Lower leg skin (tissue), 4 donors: ENCODE data around the gene KNTC1. TPM values are rescaled to one million over a fixed set of nuclear protein-coding genes. Genes with fewer than 3 reads are reported as not detected.
"Not testable (repeated sequence)": the region's sequence is repeated elsewhere in the genome, so short reads cannot be mapped to it uniquely, and the experiment has no call there.

Source experiments
- DNase-seq, 2 donors: peaks; one replicate each; pipeline ENCODE4 v3.0.0-alpha.2; 2019; ENCODE audit warnings: low spot score in 2 of 2
- H3K4me3 ChIP-seq: fragments of 200-600 bp; sonication (generic); 2 replicates; pipeline ENCODE4 v1.5.1; 2017; ENCODE audit warnings: mild to moderate bottlenecking, low read depth; ENCODE audit not compliant: poor library complexity, severe bottlenecking
- CTCF ChIP-seq, 3 donors: fragments of 450-650 bp; IDR thresholded peaks; one replicate each; pipeline ENCODE4 v1.5.1; 2016; ENCODE audit warnings: antibody characterized with exemption in 3 of 3, mild to moderate bottlenecking in 3 of 3, moderate library complexity in 2 of 3
- POLR2A ChIP-seq, 2 donors: fragments of 450-650 bp; IDR thresholded peaks; one replicate each; pipeline ENCODE4 v1.6.1; 2016 to 2017; ENCODE audit warnings: antibody characterized with exemption in 2 of 2, mild to moderate bottlenecking in 1 of 2, moderate library complexity in 1 of 2
- WGBS, 2 donors: methylation state at CpG; one replicate each; pipeline ENCODE4 v1.1.5; 2018; 5-methylcytosine and 5-hydroxymethylcytosine counted together
- intact Hi-C: fragments of 100-400 bp; cut with DNase I; formaldehyde crosslinking; loops from one replicate; pipeline ENCODE4 v1.15.0; 2023; ENCODE audit warnings: low total_unique reads
- total RNA-seq, 4 donors: library from RNA; depleted of rRNA; stranded (reverse); fragments of >200 nt; gene quantifications; one replicate each; pipeline ENCODE4 v1.1.0, GENCODE V29; 2016

The KNTC1 gene
- 10 to 100 TPM in 2 of 4 donors, 1 to 10 TPM in 2; 3.8 to 13.1 (median 10.4) TPM for total RNA-seq

GRCh38 chr12:122526683-122527477 is at the start of gene KNTC1, which contains the start of gene RSRC2:
TSS of gene KNTC1 (plus strand) at chr12:122527249. CDS start at chr12:122530064, 2,815 bp downstream.
TSS of gene RSRC2 (minus strand) at chr12:122526936. CDS start at chr12:122526853, 83 bp downstream.
- peak within 1 kb of the TSS; percentile 68 for H3K4me3 ChIP-seq
- TF ChIP-seq POLR2A (IDR thresholded peaks at IDR 0.05) (peak in 1 of 2 donors; percentile 96), CTCF (IDR thresholded peaks at IDR 0.05) (no peak)
- intact Hi-C loops = loop anchor here (5.0 kb wide), 1 partner anchor 225 kb away; the partner anchor contains the start of gene DENR
- 0% methylated on average over 51 of the region's 51 CpGs for WGBS, 2 donors
- DNase-seq = peak; percentile 100

- intact Hi-C loops = no loop called here
- WGBS, 2 donors = 96 to 99% methylated on average over 8 of the region's 8 CpGs
These were observed 46.3 kb upstream of the KNTC1 start for GRCh38 chr12:122480753-122481152.

GRCh38 chr12:122481861-122482260 is 45.2 kb upstream of the KNTC1 start:
- TF ChIP-seq POLR2A (IDR thresholded peaks at IDR 0.05) (no peak), CTCF (IDR thresholded peaks at IDR 0.05) (no peak)
- DNase-seq = no peak
- WGBS, 2 donors = 92 to 96% methylated on average over 6 of the region's 6 CpGs
- intact Hi-C loops = no loop called here
- H3K4me3 ChIP-seq = no peak overlapping the region

More at GRCh38 chr12:122480753-122481152, 46.3 kb upstream of the KNTC1 start:
- DNase-seq = no peak
- TF ChIP-seq CTCF (IDR thresholded peaks at IDR 0.05) = no peak
- no peak for TF ChIP-seq POLR2A (IDR thresholded peaks at IDR 0.05)
- H3K4me3 ChIP-seq = no peak overlapping the region

- no peak overlapping the region for H3K4me3 ChIP-seq
- no peak for TF ChIP-seq POLR2A (IDR thresholded peaks at IDR 0.05)
- TF ChIP-seq CTCF (IDR thresholded peaks at IDR 0.05) = no peak
- DNase-seq = no peak
- 89 to 96% methylated on average over 5 of the region's 5 CpGs for WGBS, 2 donors
- intact Hi-C loops = no loop called here
These were observed 43.1 kb upstream of the KNTC1 start for GRCh38 chr12:122483969-122484368.

- WGBS, 2 donors = 100% methylated on average over 1 of the region's 1 CpG
- intact Hi-C loops, H3K4me3 ChIP-seq, DNase-seq: not testable (repeated sequence)
These were observed 42.7 kb upstream of the KNTC1 start for GRCh38 chr12:122484385-122484784.

- WGBS, 2 donors = 97 to 98% methylated on average over 6 of the region's 6 CpGs
- H3K4me3 ChIP-seq, DNase-seq, intact Hi-C loops: not testable (repeated sequence)
These were observed 40.7 kb upstream of the KNTC1 start for GRCh38 chr12:122486360-122486759.
